NCI-H1048 (cell line): Measurements from ENCODE around the gene ZNF768.
"Not testable (repeated sequence)": the region's sequence is repeated elsewhere in the genome, so short reads cannot be mapped to it uniquely, and the experiment has no call there.

ENCODE experiments used
- DNase-seq: peaks from one replicate; lab custom pipeline; 2025; lab: John Stamatoyannopoulos, UW

Gene ZNF768

DNA sequence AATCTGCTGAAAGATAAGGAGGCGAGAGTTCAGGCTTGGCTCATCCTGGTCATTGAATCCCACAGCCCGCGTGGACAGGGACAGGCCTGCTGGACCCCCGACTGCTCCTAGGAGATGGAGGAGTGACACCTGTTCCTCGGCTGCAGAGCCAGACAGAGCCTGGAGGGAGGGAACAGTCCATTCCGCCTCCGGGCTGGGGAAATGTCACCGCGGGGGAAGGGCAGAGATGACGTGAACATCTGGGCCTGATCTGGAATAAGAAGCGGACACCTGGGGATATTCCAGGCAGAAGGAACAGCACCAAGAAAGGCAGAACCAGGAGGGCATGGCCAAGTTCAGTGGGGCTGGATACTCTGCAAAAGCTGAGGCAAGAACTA is 6.8 kb upstream of the ZNF768 start:
- DNase-seq, result no peak

DNA sequence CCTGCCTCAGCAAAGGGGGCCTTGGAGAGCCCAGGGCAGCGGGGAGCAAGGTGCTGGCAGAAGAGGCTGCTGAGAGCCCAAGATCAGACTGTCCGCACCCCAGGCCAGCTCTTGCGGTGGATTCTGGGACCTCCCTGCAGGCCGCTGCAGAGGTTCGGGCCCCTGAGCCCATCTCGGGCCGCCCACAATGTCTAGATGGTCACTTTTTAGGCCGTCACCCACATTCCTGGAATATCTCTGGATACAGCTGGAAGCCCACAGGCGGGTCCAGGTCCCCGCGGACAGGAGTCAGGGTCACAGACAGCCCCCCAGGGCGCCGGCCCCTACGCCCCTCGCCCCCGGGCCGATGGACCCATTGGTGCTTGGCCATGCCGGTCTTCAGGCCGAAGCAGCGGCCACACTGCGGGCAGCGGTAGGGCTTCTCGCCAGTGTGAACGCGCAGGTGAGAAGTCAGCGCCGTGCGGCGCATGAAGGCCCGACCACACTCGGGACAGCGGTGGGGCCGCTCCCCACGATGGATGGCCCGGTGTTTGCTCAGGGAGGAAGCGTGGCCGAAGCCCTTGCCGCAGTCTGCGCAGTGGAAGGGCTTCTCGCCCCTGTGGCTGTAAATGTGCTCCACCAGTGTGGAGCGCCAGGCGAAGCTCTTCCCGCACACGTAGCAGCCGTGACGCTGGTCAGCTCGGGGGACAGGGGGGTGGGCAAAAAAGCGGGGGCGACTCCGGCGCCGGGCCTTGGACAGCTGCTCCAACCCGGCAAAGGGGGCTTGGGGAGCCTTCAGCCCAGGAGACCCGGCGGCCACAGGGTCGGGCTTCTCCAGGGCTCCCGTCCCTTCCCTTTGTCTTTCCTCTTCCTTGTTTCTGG is 6.1 kb upstream of the ZNF768 start:
- DNase-seq, result no peak

DNA sequence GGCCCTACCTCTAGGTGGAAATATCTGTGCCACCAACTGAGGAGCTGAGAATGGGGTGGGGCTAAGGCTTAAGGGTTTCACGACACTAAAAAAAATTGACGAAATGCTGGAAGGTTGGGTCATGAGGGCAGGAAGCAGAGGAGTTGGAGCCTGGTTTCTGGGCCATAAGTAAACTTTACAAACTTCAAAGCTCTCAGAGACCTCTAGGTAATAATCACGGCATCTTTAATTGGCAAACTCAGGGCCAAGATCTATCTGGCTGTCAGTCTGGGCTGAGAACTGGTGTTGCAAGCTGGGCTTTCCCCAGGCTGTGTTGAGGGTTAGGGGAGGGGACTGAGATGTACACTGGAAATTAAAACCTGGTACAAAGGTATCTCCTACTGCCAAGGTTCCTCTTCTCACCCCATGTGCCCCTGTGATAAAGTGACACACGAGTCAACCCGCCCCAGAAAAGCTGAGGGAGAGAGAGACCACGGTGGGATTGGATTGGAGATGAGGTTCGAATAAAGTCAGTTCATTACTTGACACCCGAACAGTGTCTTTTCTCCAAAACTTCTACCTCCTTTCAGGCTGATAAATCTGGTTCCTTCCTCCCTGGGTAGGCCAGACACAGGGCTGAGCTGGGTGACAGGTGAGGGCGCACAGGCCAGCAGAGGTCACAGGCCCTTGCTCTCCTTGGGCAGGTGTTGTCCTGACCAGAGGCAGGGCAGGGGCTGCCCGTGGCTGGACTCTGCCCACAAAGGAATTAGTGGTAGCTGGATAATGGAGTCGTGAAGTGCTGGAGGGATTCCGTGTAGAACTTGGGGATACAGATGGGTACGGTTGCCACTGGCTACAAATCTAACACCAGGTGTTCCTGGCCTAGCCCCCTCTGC is 4.0 kb upstream of the ZNF768 start:
- DNase-seq, result no peak

DNA sequence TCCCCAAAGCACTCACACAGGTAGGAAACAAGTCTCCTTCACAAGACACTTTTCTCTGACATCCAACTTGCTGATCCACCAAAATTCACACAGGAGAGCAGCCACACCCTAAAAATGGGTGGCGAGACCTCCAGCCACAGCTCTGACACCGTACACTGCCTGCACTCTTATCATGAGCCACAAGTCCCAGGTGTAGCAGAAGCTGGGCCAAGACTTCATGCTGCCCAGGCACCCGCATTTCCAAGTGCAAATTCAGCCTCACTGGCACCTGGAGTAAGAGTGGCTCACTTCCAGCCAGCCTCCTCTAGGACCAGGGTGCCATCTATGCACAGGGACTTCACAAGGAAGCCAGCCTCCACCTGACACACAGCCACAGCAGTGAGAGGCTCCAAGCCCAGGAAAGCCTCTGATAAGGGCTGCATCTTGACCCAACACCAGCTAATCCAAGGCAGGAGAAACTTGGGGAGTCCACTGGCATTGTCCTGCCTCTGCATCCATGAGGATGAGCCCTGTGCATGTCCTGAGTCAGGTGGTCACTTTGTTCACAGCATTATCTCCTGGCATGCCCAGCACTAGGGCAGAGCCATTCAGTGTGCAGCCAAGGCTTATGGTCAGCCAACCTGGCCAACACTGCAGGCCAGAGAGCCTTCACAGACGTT is 2.6 kb upstream of the ZNF768 start:
- no peak for DNase-seq

DNA sequence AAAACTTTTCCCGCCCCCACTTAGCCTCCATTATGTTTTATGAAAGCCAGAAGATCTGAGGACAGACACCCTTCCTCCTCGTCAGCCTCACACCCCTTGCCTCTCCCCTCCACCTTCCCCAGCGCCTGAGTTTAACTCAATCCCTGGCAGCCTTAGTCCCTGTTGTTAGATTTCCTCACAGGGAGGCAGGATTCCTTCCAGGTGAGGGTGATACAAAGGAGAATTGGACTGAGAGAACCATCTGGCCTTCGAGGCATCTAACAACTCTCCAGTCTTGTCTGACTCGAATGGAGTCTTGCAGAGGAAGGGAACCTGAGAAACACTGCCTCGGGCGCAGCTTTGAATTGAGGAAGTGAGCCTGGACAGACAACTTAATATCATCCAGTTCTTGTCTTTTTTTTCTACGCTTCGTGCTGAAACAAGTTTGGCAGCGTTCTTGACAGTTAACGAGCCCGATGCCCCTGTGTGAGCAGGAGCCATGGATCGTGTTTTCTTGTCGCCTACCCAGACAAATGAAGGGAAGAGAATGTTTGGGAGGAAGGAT is 1.3 kb upstream of the ZNF768 start:
- DNase-seq, result no peak

DNA sequence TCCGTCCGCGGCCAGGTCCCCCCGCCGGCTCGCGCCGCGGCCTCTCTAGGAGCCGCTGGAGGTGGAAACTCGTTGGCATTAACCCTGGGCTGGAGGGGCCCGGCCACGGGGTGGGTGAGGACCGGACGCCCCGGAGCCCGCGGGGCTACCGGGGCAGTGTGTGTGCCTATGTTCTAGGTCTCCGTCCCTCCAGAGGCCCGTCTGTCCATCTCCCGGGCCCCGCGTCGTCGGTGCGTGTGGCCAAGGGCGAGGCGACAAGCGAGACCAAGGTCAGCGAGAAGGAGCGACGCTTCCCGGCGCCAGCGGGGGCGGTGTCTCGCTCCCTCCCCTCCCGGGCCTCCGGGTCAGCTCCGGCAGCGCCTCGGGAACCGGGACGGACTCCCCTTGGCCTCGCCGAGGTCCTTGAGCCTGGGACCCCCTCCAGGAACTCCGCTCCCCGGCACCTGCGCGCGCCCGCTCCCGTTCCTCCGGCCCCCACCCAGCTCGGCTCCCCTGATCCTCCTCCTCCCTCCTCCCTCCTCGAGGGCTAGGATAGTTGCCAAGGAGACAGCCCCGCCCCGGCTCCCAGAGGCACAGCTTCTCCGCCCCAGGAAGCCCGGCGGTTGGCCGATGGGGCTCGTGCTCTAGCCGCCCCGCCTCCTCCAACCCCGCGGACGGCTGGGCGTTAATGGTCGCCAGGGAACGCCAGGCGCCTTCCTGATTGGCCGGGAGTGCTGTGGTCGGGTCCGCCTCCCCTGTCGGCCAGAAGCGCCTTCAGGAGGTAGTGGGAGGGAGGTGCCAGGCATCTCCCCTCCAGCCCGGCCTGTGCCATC is 663 bp upstream of the ZNF768 start:
- DNase-seq, result peak; percentile 90

DNA sequence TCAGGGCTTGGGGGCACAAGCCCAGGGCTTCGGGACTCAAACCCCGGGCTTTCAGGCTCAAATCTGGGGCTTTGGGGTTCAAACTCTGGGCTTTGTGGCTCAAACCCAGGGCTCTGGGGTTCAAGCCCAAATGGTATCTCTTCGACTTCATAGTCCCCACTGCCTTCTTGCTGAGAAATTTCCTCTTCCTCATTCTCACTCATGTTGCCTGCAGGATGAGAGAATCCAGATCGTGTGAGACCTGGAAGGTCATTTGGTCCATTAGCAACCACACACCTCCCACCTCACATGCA is 576 bp downstream of the ZNF768 start:
- no peak for DNase-seq

DNA sequence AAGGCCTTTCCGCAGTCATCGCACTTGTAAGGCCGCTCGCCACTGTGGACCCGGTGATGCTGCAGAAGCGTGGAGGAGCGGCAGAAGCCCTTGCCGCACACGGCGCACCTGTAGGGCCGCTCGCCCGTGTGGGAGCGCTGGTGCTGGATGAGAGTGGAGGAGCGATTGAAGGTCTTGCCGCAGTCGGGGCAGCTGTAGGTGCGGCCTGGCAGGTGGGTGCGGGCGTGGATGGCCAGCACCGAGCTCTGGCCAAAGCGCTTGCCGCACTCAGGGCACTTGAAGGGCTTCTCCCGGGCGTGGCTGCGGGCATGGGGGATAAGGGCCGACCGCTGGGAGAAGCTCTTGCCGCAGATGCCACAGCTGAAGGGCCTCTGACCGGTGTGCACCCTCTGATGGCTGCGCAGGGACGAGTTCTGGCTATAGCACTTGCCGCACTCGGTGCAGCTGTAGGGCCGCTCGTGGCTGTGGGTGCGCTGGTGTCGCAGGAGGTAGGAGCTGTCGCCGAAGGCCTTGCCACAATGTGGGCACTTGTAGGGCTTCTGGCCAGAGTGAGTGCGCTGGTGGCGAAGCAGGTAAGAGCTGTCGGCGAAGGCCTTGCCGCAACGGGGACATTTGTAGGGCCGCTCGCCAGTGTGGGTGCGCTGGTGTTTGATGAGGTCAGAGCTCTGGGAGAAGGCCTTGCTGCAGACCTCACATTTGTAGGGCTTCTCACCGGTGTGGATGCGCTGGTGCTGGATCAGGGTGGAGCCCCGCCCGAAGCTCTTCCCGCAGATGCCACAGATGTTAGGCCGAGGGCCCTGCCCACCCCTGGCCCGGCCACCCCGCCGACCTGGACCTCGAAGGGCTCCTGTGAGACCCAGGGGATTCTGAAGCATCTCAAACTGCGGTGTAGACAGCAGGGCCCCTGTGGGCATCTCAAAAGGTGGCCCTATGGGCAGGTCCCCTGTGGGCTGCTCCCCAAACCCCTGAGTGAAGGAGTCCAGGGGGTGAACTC is 1.5 kb downstream of the ZNF768 start:
- DNase-seq, result no peak

DNA sequence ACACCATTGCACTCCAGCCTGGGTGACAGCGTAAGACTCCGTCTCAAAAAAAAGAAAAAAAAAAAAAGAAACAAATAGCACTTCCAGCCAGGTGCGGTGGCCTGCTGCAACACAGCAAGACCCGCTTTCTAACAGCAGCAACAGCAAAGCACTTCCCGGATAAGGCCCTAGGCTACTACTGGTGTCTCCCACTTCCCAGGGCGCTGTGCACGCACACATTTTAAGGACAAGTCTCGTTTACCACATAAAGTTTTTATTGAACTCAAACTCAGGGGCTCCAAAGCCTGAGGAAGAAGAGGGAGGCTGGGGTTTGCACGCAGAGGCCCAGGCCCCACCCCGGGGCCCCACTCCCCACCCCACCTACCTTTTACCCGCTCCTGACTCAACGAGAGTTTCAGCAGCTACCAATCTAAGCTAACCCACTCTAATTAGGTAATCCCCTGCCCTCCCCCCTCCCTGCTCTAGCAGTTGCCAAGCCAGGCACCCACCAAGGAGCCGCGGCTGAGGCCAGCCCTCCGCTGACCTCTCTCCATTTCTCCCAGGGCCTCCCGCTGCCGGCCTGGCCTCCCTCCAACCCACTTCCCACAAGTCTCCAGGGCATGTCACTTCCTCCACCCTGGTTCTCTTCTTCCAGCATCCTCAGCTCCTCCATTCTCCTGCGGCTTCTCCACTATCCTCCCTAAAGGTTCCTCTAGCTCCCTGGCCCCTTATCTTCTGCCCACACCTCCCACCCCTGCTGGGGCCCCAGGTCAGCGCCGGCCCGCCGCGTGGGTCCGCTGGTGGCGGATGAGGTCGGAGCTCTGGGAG is 2.4 kb downstream of the ZNF768 start:
- DNase-seq, result no peak

DNA sequence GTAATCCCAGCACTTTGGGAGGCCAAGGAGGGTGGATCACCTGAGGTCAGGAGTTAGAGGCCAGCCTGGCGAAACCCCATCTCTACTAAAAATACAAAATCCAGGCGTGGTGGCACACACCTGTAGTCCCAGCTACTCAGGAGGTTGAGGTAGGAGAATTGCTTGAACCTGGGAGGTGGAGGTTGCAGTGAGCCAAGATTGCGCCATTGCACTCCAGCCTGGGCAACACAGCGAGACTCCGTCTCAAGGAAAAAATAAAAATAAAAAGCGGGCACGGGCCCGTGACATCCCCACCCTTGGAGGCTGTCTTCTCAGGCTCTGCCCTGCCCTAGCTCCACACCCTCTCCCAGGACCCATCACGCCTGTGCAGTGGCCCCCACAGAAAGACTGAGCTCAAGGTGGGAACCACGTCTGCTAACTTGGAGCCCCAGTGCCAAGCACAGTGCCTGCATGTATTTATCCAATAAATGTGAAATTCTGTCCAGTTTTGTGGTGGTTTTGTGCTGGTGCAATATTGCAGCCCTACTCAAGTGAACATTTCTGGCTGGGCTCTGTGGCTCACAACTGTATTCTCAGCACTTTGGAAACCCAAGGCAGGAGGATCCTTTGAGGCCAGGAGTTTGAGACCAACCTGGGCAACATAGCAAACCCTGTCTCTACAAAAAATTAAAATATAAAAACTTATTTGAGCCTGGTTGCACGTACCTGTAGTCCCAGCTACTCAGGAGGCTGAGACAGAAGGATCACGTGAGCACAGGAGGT is 3.5 kb downstream of the ZNF768 start:
- DNase-seq, result not testable (repeated sequence)

DNA sequence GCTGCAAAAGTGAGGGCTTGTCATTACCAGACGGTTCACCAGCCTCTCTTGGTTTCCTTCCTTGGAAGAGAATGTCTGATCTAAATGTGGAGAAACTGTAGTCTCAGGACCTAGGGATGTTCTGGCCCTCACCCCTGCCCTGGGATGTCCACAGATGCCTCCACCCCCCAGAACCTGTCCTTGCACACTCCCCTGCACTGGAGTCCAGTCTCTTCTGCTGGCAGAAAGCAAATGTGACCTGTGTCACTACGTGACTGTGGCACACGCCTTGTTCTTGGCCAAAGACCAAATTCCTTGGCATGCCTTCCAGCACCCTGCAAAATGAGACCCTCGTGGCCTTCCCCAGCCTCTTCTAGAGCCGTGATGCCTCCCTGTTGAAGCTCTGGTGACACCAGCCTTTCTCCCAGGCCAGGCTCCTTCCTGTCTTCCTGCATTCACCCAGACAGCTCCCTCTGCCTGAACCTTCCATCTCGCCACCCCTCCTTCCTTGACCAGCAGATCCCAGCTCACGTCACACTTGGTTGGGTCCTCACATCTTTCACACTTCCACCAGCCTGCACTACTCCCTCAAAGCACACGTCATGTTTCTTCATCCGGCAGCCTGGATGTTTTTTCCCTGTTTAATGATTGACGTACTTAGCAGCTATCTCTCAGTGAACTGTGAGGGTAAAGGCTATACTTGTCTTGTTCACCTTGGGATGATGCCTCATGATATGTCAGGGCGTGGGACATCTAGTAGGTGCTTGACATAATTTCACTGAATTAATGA is 4.3 kb downstream of the ZNF768 start:
- no peak for DNase-seq

DNA sequence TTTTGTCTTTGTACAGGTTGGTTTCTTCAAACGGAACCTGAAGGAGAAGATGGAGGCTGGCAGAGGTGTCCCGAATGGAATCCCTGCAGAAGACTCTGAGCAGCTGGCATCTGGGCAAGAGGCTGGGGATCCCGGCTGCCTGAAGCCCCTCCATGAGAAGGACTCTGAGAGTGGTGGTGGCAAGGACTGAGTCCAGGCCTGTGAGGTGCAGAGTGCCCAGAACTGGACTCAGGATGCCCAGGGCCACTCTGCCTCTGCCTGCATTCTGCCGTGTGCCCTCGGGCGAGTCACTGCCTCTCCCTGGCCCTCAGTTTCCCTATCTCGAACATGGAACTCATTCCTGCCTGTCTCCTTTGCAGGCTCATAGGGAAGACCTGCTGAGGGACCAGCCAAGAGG is 4.9 kb downstream of the ZNF768 start:
- DNase-seq, result no peak

DNA sequence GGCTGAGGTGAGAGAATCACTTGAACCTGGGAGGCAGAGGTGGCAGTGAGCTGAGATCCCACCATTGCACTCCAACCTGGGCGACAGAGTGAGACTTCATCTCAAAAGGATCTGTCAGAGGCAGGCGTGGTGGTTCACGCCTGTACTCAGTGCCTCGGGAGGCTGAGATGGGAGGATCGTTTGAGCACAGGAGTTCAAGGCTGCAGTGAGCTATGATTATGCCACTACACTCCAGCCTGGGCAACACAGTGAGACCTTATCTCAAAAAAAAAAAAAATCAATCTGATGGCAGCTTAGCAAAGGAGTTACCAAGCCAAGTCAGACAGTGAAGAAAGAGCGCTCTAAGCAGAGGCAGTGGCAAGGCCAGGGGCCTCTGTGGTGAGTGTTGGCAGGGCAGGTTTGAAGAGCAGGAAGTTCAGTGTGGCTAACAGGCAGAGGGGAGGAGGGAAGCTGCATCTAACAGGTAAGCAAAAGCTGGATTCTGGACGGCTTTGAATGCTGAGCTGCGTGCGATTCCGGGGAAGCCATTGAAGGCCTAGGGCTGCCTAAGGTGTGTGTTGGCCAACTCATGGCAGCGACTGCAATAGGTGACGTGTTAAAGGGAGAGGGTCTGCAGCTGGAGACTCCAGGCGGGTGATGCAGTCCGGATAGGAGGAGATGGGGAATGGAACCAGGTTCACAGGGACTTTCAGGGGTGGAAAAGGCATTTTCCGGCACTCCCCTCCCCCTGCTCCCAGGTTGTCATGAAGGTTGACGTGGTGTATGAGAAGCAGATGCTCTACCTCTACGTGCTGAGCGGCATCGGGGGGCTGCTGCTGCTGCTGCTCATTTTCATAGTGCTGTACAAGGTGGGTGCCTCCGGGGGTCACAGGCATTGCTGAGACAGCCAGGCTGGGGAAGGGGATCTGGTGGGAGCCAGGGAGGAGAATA is 7.0 kb downstream of the ZNF768 start:
- DNase-seq, result no peak

DNA sequence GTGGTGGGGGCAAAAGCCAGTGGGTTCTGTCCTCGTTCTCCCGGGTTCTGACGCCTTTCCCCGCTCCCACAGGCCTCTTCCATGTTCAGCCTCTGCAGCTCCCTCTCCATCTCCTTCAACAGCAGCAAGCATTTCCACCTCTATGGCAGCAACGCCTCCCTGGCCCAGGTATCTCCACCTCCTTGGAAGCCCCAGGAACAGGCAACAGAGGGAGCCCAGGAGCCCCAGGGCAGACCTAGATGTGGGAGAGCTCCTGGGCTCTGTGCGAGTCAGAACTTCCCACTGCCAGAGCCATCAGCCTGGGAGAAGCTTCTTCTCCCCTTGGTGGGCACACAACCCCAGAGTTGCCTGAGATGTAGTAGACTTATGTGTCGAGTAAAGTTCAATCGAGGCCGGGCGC is 7.8 kb downstream of the ZNF768 start:
- DNase-seq, result no peak

DNA sequence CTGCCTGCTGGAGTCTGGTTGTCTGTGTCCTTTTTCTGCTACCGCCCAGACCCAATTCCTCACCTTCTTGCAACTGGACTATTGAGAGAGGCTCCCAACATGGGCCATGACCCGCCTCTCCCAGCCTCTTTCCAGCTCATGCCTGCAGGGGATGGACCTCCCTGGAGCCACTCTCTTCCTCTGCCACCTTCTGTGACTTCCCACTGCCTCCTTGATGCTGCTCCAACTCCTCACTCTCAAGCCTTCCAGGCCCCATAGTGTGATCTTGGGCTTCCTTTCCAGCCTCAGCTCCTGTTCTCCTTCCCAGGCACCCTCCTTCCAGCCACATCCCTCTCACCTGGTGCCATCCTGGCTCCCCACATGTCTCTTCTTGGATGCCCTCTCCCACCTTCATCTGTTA is 11.1 kb downstream of the ZNF768 start:
- DNase-seq, result no peak

DNA sequence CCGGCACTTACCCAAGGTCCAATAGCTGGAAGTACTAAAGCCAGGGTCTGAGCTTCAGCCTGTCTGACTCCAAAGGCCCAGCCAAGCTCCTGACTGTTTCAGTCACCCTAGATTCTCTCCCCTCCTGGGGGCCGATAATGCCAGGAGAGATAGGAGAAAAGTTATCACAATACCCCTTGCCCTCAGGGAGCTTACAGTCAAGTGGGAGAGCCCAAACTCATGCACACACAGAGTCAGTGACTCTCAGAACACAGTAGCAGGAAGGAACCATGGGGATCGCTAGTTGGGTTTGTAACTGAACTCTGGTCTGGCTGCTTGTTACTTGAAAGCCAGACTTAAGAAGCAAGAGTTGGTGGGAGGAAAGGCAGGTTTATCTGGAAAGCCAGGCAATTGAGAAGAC is 14.9 kb downstream of the ZNF768 start:
- no peak for DNase-seq

DNA sequence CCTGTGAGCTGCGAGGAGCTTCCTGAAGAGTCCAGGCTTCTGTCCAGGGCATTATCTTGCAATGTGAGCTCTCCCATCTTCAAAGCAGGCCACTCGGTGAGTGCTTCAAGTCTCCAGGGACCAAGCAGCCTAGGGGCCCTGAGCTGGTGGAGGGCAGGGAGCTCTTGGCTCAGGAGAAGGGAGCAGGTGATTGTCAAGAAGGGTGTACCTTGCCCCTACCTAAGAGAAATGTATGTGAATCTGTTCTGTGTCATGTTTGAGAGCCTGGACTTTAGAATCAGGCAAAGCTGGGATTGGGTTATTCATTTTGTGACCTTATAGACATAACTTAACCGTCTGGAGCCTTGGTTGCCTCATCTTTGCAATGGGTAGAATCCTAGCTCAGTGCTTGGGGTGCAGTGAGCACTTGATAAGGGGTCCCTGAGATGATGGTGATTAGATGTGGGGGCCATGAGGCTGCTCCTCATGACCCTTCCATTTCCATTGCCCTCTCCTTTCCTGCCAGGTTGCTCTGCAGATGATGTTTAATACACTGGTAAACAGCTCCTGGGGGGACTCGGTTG is 15.9 kb downstream of the ZNF768 start:
- DNase-seq, result no peak
